CD14-positive monocyte (primary cell): Measurements from ENCODE around the gene CRYGS. TPM values are rescaled to one million over a fixed set of nuclear protein-coding genes. Genes with fewer than 3 reads are reported as not detected.

ENCODE experiments used
- DNase-seq, 3 donors: peaks; one replicate each; pipeline ENCODE4 v3.0.0-alpha.2; 2011 to 2022
- H2AFZ ChIP-seq: 2 replicates; pipeline ENCODE4 v1.6.0; 2012; ENCODE audit warnings: mild to moderate bottlenecking, low read depth, low read length, inconsistent platforms; ENCODE audit not compliant: insufficient read depth, poor library complexity, severe bottlenecking
- H3K27ac ChIP-seq, 2 donors: 1 replicate in 1 of 2; 2 replicates in 1 of 2; pipeline ENCODE4 v1.5.1; 2012 to 2013; ENCODE audit warnings: low read length in 2 of 2, control low read depth in 1 of 2, inconsistent platforms in 1 of 2, low read depth in 1 of 2, mild to moderate bottlenecking in 1 of 2
- H3K27me3 ChIP-seq, 2 donors: one replicate each; pipeline versions ENCODE4 v1.6.0 to v1.6.1; 2011 to 2013; ENCODE audit warnings: low read length in 2 of 2; ENCODE audit not compliant: control insufficient read depth in 2 of 2, insufficient read depth in 2 of 2
- H3K36me3 ChIP-seq, 2 donors: replicated peaks in 1 of 2; 1 replicate in 1 of 2; 2 replicates in 1 of 2; pipeline versions ENCODE4 v1.5.1 to v1.6.1; 2012 to 2013; ENCODE audit warnings: low read length in 2 of 2, control low read depth in 1 of 2, inconsistent platforms in 1 of 2, mild to moderate bottlenecking in 1 of 2; ENCODE audit not compliant: insufficient read depth in 2 of 2, control insufficient read depth in 1 of 2
- H3K4me1 ChIP-seq, 2 donors: 1 replicate in 1 of 2; 2 replicates in 1 of 2; pipeline versions ENCODE4 v1.5.1 to v1.6.1; 2012 to 2013; ENCODE audit warnings: low read length in 2 of 2, control low read depth in 1 of 2, inconsistent platforms in 1 of 2, mild to moderate bottlenecking in 1 of 2, moderate library complexity in 1 of 2; ENCODE audit not compliant: insufficient read depth in 2 of 2, control insufficient read depth in 1 of 2
- H3K4me2 ChIP-seq: replicated peaks from 2 replicates; pipeline ENCODE3; 2012; ENCODE audit warnings: low read length, moderate library complexity, mild to moderate bottlenecking; ENCODE audit not compliant: poor library complexity, severe bottlenecking; ENCODE audit errors: extremely low read depth
- H3K4me3 ChIP-seq, 3 experiments: fragments of 200-600 bp in 1 of 3; sonication (generic) in 1 of 3; replicated peaks in 1 of 3; 1 replicate in 2 of 3; 2 replicates in 1 of 3; pipeline ENCODE4 v1.5.1; 2011 to 2013; ENCODE audit warnings: low read length in 3 of 3, mild to moderate bottlenecking in 3 of 3, control low read depth in 2 of 3, low read depth in 2 of 3, inconsistent platforms in 1 of 3, moderate library complexity in 1 of 3
- H3K79me2 ChIP-seq: 2 replicates; pipeline ENCODE4 v1.6.0; 2012; ENCODE audit warnings: mild to moderate bottlenecking, control low read depth, inconsistent platforms, low read length, moderate library complexity; ENCODE audit not compliant: insufficient read depth
- H3K9ac ChIP-seq: 2 replicates; pipeline ENCODE4 v1.6.0; 2017; ENCODE audit warnings: low read length, mild to moderate bottlenecking; ENCODE audit not compliant: insufficient read depth, poor library complexity, severe bottlenecking
- H3K9me3 ChIP-seq, 2 donors: replicated peaks in 1 of 2; 1 replicate in 1 of 2; 2 replicates in 1 of 2; pipeline versions ENCODE4 v1.5.1 to v1.6.1; 2012 to 2013; ENCODE audit warnings: low read length in 2 of 2, control low read depth in 1 of 2; ENCODE audit not compliant: control insufficient read depth in 1 of 2, insufficient read depth in 1 of 2
- H4K20me1 ChIP-seq: 2 replicates; pipeline ENCODE4 v1.6.0; 2012; ENCODE audit warnings: mild to moderate bottlenecking, low read length, control low read depth, moderate library complexity; ENCODE audit not compliant: insufficient read depth
- H3K27ac Mint-ChIP-seq, 7 donors: one replicate each; pipeline ENCODE4 v1.8.0; 2020; ENCODE audit warnings: mild to moderate bottlenecking in 7 of 7, mixed read lengths in 7 of 7, moderate library complexity in 6 of 7, inconsistent platforms in 2 of 7
- H3K27me3 Mint-ChIP-seq, 3 donors: one replicate each; pipeline ENCODE4 v1.8.0; 2021 to 2022; ENCODE audit warnings: low read depth in 3 of 3, mild to moderate bottlenecking in 3 of 3, mixed read lengths in 3 of 3, moderate library complexity in 3 of 3, inconsistent platforms in 1 of 3
- H3K36me3 Mint-ChIP-seq, 2 donors: one replicate each; pipeline ENCODE4 v1.8.0; 2020; ENCODE audit warnings: mixed read lengths in 2 of 2, inconsistent platforms in 1 of 2, mild to moderate bottlenecking in 1 of 2
- H3K4me1 Mint-ChIP-seq: one replicate; pipeline ENCODE4 v1.8.0; 2020; ENCODE audit warnings: mild to moderate bottlenecking, mixed read lengths
- H3K4me3 Mint-ChIP-seq, 2 donors: one replicate each; pipeline ENCODE4 v1.8.0; 2020; ENCODE audit warnings: mild to moderate bottlenecking in 2 of 2, mixed read lengths in 2 of 2, moderate library complexity in 1 of 2
- H3K9me3 Mint-ChIP-seq, 7 donors: one replicate each; pipeline ENCODE4 v1.8.0; 2020 to 2022; ENCODE audit warnings: mixed read lengths in 7 of 7, mild to moderate bottlenecking in 6 of 7, moderate library complexity in 6 of 7, inconsistent platforms in 2 of 7
- WGBS: methylation state at CpG from one replicate; pipeline ENCODE4 v1.1.5; 2013; ENCODE audit warnings: missing lambda C conversion rate; ENCODE audit not compliant: insufficient coverage; 5-methylcytosine and 5-hydroxymethylcytosine counted together
- intact Hi-C, 2 donors: fragments of 100-400 bp; cut with micrococcal nuclease; formaldehyde crosslinking; loops; one replicate each; pipeline versions ENCODE4 v1.15.0 to v1.15.1; 2023
- polyA plus RNA-seq, 3 donors: library from polyadenylated mRNA; depleted of rRNA in 1 of 3; unstranded in 2 of 3; stranded (reverse) in 1 of 3; fragments of 300-500 nt in 2 of 3; fragments of >200 nt in 1 of 3; fragmentation: Illumina TruSeq in 2 of 3; gene quantifications; 1 replicate in 2 of 3; 2 replicates in 1 of 3; pipeline ENCODE4 v1.2.3, GENCODE V29; 2012 to 2021
- TF ChIP-seq, protein P1 (sequence below): fragments of 200-600 bp; IDR thresholded peaks from one replicate; pipeline ENCODE4 v1.8.0; 2022; ENCODE audit warnings: antibody characterized with exemption, mild to moderate bottlenecking

The CRYGS gene
- polyA plus RNA-seq, 3 donors: 0.25 to 4.1 TPM; not detected in 1

DNA sequence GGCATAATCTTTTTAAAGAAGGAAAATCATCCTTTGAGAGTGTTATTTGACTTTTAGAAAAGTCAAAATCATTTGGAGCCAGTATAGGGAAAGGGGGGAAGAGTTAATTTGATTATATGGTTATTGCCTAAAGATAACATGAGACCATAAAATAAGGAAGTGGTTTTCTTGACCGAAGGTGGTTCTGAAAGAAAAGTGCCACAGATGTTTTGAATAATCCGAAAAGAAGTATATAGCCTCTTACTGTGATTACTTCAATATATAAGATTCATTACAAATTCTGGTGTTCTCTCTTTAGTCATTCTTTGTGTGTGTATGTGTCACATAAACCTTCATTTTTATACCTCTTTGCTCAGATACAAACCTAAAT, 27.4 kb upstream of the CRYGS start:
- H3K79me2 ChIP-seq: peaks cover 59% of the 10 kb centered on the region
- H3K9ac ChIP-seq: peak overlapping the region; percentile 99
- H3K27me3 ChIP-seq: no peaks in the 10 kb centered on the region
- DNase-seq: peak in 1 of 3 donors; percentile 10
- Mint-ChIP-seq H3K4me3 (peak overlapping the region; percentile 96 to 97), H3K4me1 (peaks cover 28% of the 10 kb centered on the region), H3K9me3 (no peaks in the 10 kb centered on the region), H3K27ac (peak overlapping the region; percentile 92 to 99 (median 97)), H3K27me3 (no peaks in the 10 kb centered on the region), H3K36me3 (peaks cover 36 to 45% of the 10 kb centered on the region in 2 donors)
- intact Hi-C loops: loop anchor here in 1 of 2 donors (10.0 kb wide), 1 partner anchor 213 kb away; the partner anchor contains the start of gene EIF4A2
- no peak overlapping the region for H2AFZ ChIP-seq
- H3K27ac ChIP-seq: peak overlapping the region in 1 of 2 donors; percentile 94
- H3K9me3 ChIP-seq: no peaks in the 10 kb centered on the region
- TF ChIP-seq, protein P1, sequence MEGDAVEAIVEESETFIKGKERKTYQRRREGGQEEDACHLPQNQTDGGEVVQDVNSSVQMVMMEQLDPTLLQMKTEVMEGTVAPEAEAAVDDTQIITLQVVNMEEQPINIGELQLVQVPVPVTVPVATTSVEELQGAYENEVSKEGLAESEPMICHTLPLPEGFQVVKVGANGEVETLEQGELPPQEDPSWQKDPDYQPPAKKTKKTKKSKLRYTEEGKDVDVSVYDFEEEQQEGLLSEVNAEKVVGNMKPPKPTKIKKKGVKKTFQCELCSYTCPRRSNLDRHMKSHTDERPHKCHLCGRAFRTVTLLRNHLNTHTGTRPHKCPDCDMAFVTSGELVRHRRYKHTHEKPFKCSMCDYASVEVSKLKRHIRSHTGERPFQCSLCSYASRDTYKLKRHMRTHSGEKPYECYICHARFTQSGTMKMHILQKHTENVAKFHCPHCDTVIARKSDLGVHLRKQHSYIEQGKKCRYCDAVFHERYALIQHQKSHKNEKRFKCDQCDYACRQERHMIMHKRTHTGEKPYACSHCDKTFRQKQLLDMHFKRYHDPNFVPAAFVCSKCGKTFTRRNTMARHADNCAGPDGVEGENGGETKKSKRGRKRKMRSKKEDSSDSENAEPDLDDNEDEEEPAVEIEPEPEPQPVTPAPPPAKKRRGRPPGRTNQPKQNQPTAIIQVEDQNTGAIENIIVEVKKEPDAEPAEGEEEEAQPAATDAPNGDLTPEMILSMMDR: no peak
- H3K4me2 ChIP-seq: peak overlapping the region; percentile 99
- H3K4me1 ChIP-seq: peaks cover 23 to 32% of the 10 kb centered on the region in 2 donors
- H3K36me3 ChIP-seq: peaks cover 34 to 45% of the 10 kb centered on the region in 2 donors
- H4K20me1 ChIP-seq: no peaks in the 10 kb centered on the region
- H3K4me3 ChIP-seq: peak overlapping the region; percentile 78 to 96 (median 88)
- WGBS: no CpG with 5 or more reads among the region's 2 CpGs

DNA sequence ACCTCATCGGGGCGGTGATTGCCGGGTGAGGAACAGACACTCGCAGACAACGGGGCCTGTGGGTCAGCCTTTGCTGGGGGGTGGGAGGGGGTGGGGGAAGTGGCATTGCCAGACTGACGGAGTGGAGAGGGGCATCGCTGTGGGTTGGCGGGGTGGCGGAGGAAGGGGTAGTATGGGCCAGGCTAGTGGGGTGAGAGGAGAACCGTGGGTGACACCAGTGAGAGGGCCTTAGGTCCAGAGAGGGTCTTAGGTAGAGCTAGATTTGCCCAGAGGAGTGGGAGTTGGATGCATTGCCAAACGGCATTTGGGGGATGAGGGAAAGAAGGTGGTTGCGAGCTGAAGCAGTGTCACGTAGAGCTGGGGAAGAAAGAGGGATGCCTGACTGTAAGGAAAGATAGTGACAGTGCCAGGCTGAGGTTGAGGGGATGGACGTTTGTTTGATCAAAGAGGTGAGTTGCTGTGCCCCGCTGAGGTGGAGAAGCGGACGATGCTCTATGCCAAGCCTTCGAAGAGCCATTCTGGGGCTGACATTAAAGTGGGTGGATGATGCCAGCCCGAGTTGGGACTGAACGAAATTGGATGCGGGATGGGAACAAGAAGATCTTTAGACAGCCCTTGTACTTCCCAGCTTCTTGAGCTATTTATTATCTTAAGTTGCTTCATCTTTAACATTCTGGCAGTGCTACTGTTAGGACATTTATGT, 26.9 kb upstream of the CRYGS start:
- intact Hi-C loops: loop anchor here in 1 of 2 donors (10.0 kb wide), 1 partner anchor 214 kb away; the partner anchor contains the start of gene EIF4A2
- no peaks in the 10 kb centered on the region for H3K9me3 ChIP-seq
- peaks cover 32 to 40% of the 10 kb centered on the region in 2 donors for H3K36me3 Mint-ChIP-seq
- H3K27ac Mint-ChIP-seq: peak overlapping the region; percentile 92 to 99 (median 97)
- no peaks in the 10 kb centered on the region for H3K27me3 ChIP-seq
- peak overlapping the region; percentile 78 for H2AFZ ChIP-seq
- H3K9me3 Mint-ChIP-seq: no peaks in the 10 kb centered on the region
- TF ChIP-seq, protein P1: no peak
- H3K4me2 ChIP-seq: peak overlapping the region; percentile 99
- WGBS: 4% methylated on average over 21 of the region's 21 CpGs
- peak overlapping the region; percentile 96 to 97 for H3K4me3 Mint-ChIP-seq
- H3K27ac ChIP-seq: peak overlapping the region; percentile 52 to 94
- peak overlapping the region; percentile 99 for H3K9ac ChIP-seq
- H3K4me1 Mint-ChIP-seq: peaks cover 33% of the 10 kb centered on the region
- H3K4me1 ChIP-seq: peaks cover 29 to 38% of the 10 kb centered on the region in 2 donors
- peak overlapping the region; percentile 78 to 96 (median 88) for H3K4me3 ChIP-seq
- H4K20me1 ChIP-seq: no peaks in the 10 kb centered on the region
- DNase-seq: no peak
- no peaks in the 10 kb centered on the region for H3K27me3 Mint-ChIP-seq
- H3K79me2 ChIP-seq: peaks cover 64% of the 10 kb centered on the region
- H3K36me3 ChIP-seq: peaks cover 28 to 39% of the 10 kb centered on the region in 2 donors
